Measurements from ENCODE around the gene ZMYND19.
"Not testable (repeated sequence)": the region's sequence is repeated elsewhere in the genome, so short reads cannot be mapped to it uniquely, and the experiment has no call there.

ZMYND19 gene

GRCh38 chr9:137590469-137591383, at the start of gene ZMYND19:
Gene ZMYND19 (minus strand): TSS chr9:137590512. CDS start chr9:137590263, 249 bp downstream.
- DNase-seq: peak; percentile 90

- no peak for DNase-seq
Observed at GRCh38 chr9:137639303-137640051, 49.2 kb upstream of the ZMYND19 start.

GRCh38 chr9:137638680-137639079, 48.4 kb upstream of the ZMYND19 start:
- no peak for DNase-seq

- no peak for DNase-seq
Observed at GRCh38 chr9:137634016-137634415, 43.7 kb upstream of the ZMYND19 start.

GRCh38 chr9:137632230-137633161, 42.2 kb upstream of the ZMYND19 start:
- DNase-seq: no peak

GRCh38 chr9:137631345-137632229, 41.3 kb upstream of the ZMYND19 start:
- DNase-seq: no peak

- no peak for DNase-seq
Observed at GRCh38 chr9:137630679-137631078, 40.4 kb upstream of the ZMYND19 start.

- no peak for DNase-seq
Observed at GRCh38 chr9:137630126-137630525, 39.8 kb upstream of the ZMYND19 start.

GRCh38 chr9:137627406-137627805, 37.1 kb upstream of the ZMYND19 start:
- not testable (repeated sequence) for DNase-seq

GRCh38 chr9:137626464-137626863, 36.2 kb upstream of the ZMYND19 start:
- no peak for DNase-seq

GRCh38 chr9:137622211-137622610, 31.9 kb upstream of the ZMYND19 start:
- DNase-seq: not testable (repeated sequence)

GRCh38 chr9:137621131-137621757, 30.9 kb upstream of the ZMYND19 start:
- DNase-seq: no peak

GRCh38 chr9:137620581-137620980, 30.3 kb upstream of the ZMYND19 start:
- DNase-seq: no peak

GRCh38 chr9:137620048-137620405, 29.7 kb upstream of the ZMYND19 start:
- DNase-seq: no peak

- no peak for DNase-seq
Observed at GRCh38 chr9:137619240-137620047, 29.1 kb upstream of the ZMYND19 start.

- peak; percentile 96 for DNase-seq
Observed at GRCh38 chr9:137618105-137619067, 28.1 kb upstream of the ZMYND19 start, which contains the start of gene EHMT1. Gene EHMT1 (plus strand): TSS chr9:137619005. CDS start chr9:137619029, 24 bp downstream.

GRCh38 chr9:137615387-137615871, 25.1 kb upstream of the ZMYND19 start:
- no peak for DNase-seq

- no peak for DNase-seq
Observed at GRCh38 chr9:137614631-137615386, 24.5 kb upstream of the ZMYND19 start.

All from T1000 (cell line).